Hematopoietic multipotent progenitor cell (in vitro differentiated cells): ENCODE results near the gene MAP3K14. TPM values are rescaled to one million over a fixed set of nuclear protein-coding genes. Genes with fewer than 3 reads are reported as not detected.

Experiments
- DNase-seq, 3 donors: peaks; one replicate each; pipeline ENCODE4 v3.0.0-alpha.2; 2011 to 2015; ENCODE audit warnings: low read depth in 2 of 3, low spot score in 2 of 3
- total RNA-seq: library from RNA; depleted of rRNA; stranded (reverse); fragments of >200 nt; gene quantifications from one replicate; pipeline ENCODE4 v1.2.3, GENCODE V29; 2012

Gene MAP3K14
- total RNA-seq, 1 donor = 10.2 TPM

GRCh38 chr17:45243750-45244149 lies 73.1 kb downstream of the MAP3K14 start:
- DNase-seq = no peak

GRCh38 chr17:45242029-45242414 lies 74.8 kb downstream of the MAP3K14 start:
- DNase-seq = no peak

GRCh38 chr17:45241328-45242028 lies 75.3 kb downstream of the MAP3K14 start:
- no peak for DNase-seq

- no peak for DNase-seq
These were observed 75.9 kb downstream of the MAP3K14 start for GRCh38 chr17:45240905-45241327.

GRCh38 chr17:45238155-45238774 lies 78.6 kb downstream of the MAP3K14 start:
- DNase-seq = no peak

GRCh38 chr17:45237686-45238085 lies 79.1 kb downstream of the MAP3K14 start:
- DNase-seq = no peak

- DNase-seq = no peak
These were observed 80.6 kb downstream of the MAP3K14 start for GRCh38 chr17:45236282-45236606.

GRCh38 chr17:45235416-45236281 lies 81.2 kb downstream of the MAP3K14 start:
- DNase-seq = peak; percentile 71 to 84 (median 73)

- peak in 2 of 3 donors; percentile 56 to 63 for DNase-seq
These were observed 82.0 kb downstream of the MAP3K14 start for GRCh38 chr17:45234641-45235415.

GRCh38 chr17:45233423-45233924 lies 83.3 kb downstream of the MAP3K14 start:
- no peak for DNase-seq

GRCh38 chr17:45232514-45233422 lies 84.1 kb downstream of the MAP3K14 start:
- no peak for DNase-seq

- DNase-seq = no peak
These were observed 85.2 kb downstream of the MAP3K14 start for GRCh38 chr17:45231481-45232116.

- no peak for DNase-seq
These were observed 85.9 kb downstream of the MAP3K14 start for GRCh38 chr17:45230787-45231480.

GRCh38 chr17:45230410-45230786 lies 86.4 kb downstream of the MAP3K14 start:
- DNase-seq = no peak

- no peak for DNase-seq
These were observed 87.0 kb downstream of the MAP3K14 start for GRCh38 chr17:45229681-45230409.

- DNase-seq = peak in 2 of 3 donors; percentile 92
These were observed 87.9 kb downstream of the MAP3K14 start for GRCh38 chr17:45228763-45229539.
